Measurements from ENCODE around the gene MUC4. TPM values are rescaled to one million over a fixed set of nuclear protein-coding genes. Genes with fewer than 3 reads are reported as not detected.

The MUC4 gene
- total RNA-seq, 2 donors from 2014 or later = 0.35 to 2.3 TPM

GRCh38 chr3:195801251-195802183, 10.2 kb downstream of the MUC4 start:
- H3K36me3 Mint-ChIP-seq (ENCODE audit: low read depth) = no peaks in the 10 kb centered on the region
- peak; percentile 52 for DNase-seq
- H3K4me3 ChIP-seq (ENCODE audit: low read length) = no peak overlapping the region
- peaks cover 9% of the 10 kb centered on the region for H3K27me3 Mint-ChIP-seq (ENCODE audit: insufficient read depth)
- no peaks in the 10 kb centered on the region for H3K9me3 Mint-ChIP-seq
- H3K4me3 Mint-ChIP-seq = no peak overlapping the region
- no peaks in the 10 kb centered on the region for H3K9me3 ChIP-seq (ENCODE audit: control insufficient read depth, low read length)
- H3K27ac ChIP-seq (ENCODE audit: low read depth, low read length) = no peak overlapping the region
- H3K9ac ChIP-seq (ENCODE audit: extremely low read depth, low read length, poor library complexity, severe bottlenecking) = no peak overlapping the region
- 85 to 87% methylated on average over 27 to 35 of the region's 35 CpGs for WGBS, 2 experiments (ENCODE audit: insufficient coverage in 1 of 2, insufficient read length in 1 of 2)
- TF ChIP-seq CTCF (conservative IDR thresholded peaks at IDR 0.05) = no peak
- no peaks in the 10 kb centered on the region for H3K27me3 ChIP-seq (ENCODE audit: control insufficient read depth, insufficient read depth, low read length, poor library complexity, severe bottlenecking)
- no peak overlapping the region for H3K27ac Mint-ChIP-seq
- H3K4me1 ChIP-seq (ENCODE audit: control insufficient read depth, insufficient read depth, low read length) = no peaks in the 10 kb centered on the region
- peaks cover 35% of the 10 kb centered on the region for H3K4me1 Mint-ChIP-seq
- H3K36me3 ChIP-seq (ENCODE audit: control insufficient read depth, insufficient read depth, low read length) = no peaks in the 10 kb centered on the region

- DNase-seq = peak; percentile 22
- Histone ChIP-seq H3K9me3 (ENCODE audit: control insufficient read depth, low read length) (no peaks in the 10 kb centered on the region), H3K4me3 (ENCODE audit: low read length) (no peak overlapping the region), H3K27me3 (ENCODE audit: control insufficient read depth, insufficient read depth, low read length, poor library complexity, severe bottlenecking) (no peaks in the 10 kb centered on the region), H3K9ac (ENCODE audit: extremely low read depth, low read length, poor library complexity, severe bottlenecking) (no peak overlapping the region), H3K27ac (ENCODE audit: low read depth, low read length) (no peak overlapping the region), H3K4me1 (ENCODE audit: control insufficient read depth, insufficient read depth, low read length) (no peaks in the 10 kb centered on the region), H3K36me3 (ENCODE audit: control insufficient read depth, insufficient read depth, low read length) (no peaks in the 10 kb centered on the region)
- Mint-ChIP-seq H3K9me3 (no peaks in the 10 kb centered on the region), H3K4me3 (no peak overlapping the region), H3K27me3 (ENCODE audit: insufficient read depth) (peaks cover 6% of the 10 kb centered on the region), H3K4me1 (peaks cover 33% of the 10 kb centered on the region), H3K27ac (no peak overlapping the region), H3K36me3 (ENCODE audit: low read depth) (no peaks in the 10 kb centered on the region)
- TF ChIP-seq CTCF (conservative IDR thresholded peaks at IDR 0.05) = no peak
- 89 to 96% methylated on average over 3 to 5 of the region's 6 CpGs for WGBS, 2 experiments (ENCODE audit: insufficient coverage in 1 of 2, insufficient read length in 1 of 2)
These were observed 11.5 kb downstream of the MUC4 start for GRCh38 chr3:195800240-195800639.

GRCh38 chr3:195796795-195797194, 14.9 kb downstream of the MUC4 start:
- peaks cover 25% of the 10 kb centered on the region for H3K4me1 Mint-ChIP-seq
- no peak for DNase-seq
- no peaks in the 10 kb centered on the region for H3K36me3 ChIP-seq (ENCODE audit: control insufficient read depth, insufficient read depth, low read length)
- H3K27ac Mint-ChIP-seq = no peak overlapping the region
- H3K4me3 ChIP-seq (ENCODE audit: low read length) = no peak overlapping the region
- H3K9me3 Mint-ChIP-seq = peaks cover 1% of the 10 kb centered on the region
- H3K9ac ChIP-seq (ENCODE audit: extremely low read depth, low read length, poor library complexity, severe bottlenecking) = no peak overlapping the region
- no peak overlapping the region for H3K27ac ChIP-seq (ENCODE audit: low read depth, low read length)
- no peak for TF ChIP-seq CTCF (conservative IDR thresholded peaks at IDR 0.05)
- 94 to 95% methylated on average over 8 to 11 of the region's 11 CpGs for WGBS, 2 experiments (ENCODE audit: insufficient coverage in 1 of 2, insufficient read length in 1 of 2)
- H3K27me3 ChIP-seq (ENCODE audit: control insufficient read depth, insufficient read depth, low read length, poor library complexity, severe bottlenecking) = no peaks in the 10 kb centered on the region
- no peaks in the 10 kb centered on the region for H3K4me1 ChIP-seq (ENCODE audit: control insufficient read depth, insufficient read depth, low read length)
- no peaks in the 10 kb centered on the region for H3K36me3 Mint-ChIP-seq (ENCODE audit: low read depth)
- no peaks in the 10 kb centered on the region for H3K9me3 ChIP-seq (ENCODE audit: control insufficient read depth, low read length)
- peaks cover 3% of the 10 kb centered on the region for H3K27me3 Mint-ChIP-seq (ENCODE audit: insufficient read depth)
- H3K4me3 Mint-ChIP-seq = no peak overlapping the region
